Heart left ventricle (tissue), 16 donors: Measurements from ENCODE around the gene TRIM4. TPM values are rescaled to one million over a fixed set of nuclear protein-coding genes. Genes with fewer than 3 reads are reported as not detected.
"Not testable (repeated sequence)": the region's sequence is repeated elsewhere in the genome, so short reads cannot be mapped to it uniquely, and the experiment has no call there.

Experiments used
- ATAC-seq, 4 donors: fragments of 200-7000 bp; cut with Tn5 transposase; one replicate each; pipeline ENCODE4 v1.9.1; 2020 to 2022; ENCODE audit warnings: moderate library complexity in 4 of 4, mild to moderate bottlenecking in 3 of 4, moderate number of reproducible peaks in 1 of 4
- DNase-seq, 5 donors: peaks; one replicate each; pipeline ENCODE4 v3.0.0-alpha.2; 2020
- H3K27ac ChIP-seq, 12 donors: fragments of 200-600 bp; sonication (generic) in 4 of 12; one replicate each; pipeline versions ENCODE4 v1.5.0 to v1.8.0; 2016 to 2022; ENCODE audit warnings: mild to moderate bottlenecking in 2 of 12
- H3K27me3 ChIP-seq, 9 donors: fragments of 200-600 bp; sonication (generic) in 2 of 9; one replicate each; pipeline versions ENCODE4 v1.5.1 to v1.8.0; 2016 to 2022; ENCODE audit warnings: mild to moderate bottlenecking in 3 of 9
- H3K36me3 ChIP-seq, 9 donors: fragments of 200-600 bp; sonication (generic) in 2 of 9; one replicate each; pipeline versions ENCODE4 v1.5.0 to v1.8.0; 2018 to 2022; ENCODE audit warnings: mild to moderate bottlenecking in 2 of 9
- H3K4me1 ChIP-seq, 12 donors: fragments of 200-600 bp; sonication (generic) in 4 of 12; one replicate each; pipeline versions ENCODE4 v1.5.0 to v1.8.0; 2016 to 2022; ENCODE audit warnings: mild to moderate bottlenecking in 3 of 12
- H3K4me3 ChIP-seq, 12 donors: fragments of 200-600 bp; sonication (generic) in 4 of 12; one replicate each; pipeline versions ENCODE4 v1.5.0 to v1.8.0; 2017 to 2022; ENCODE audit warnings: mild to moderate bottlenecking in 9 of 12, moderate library complexity in 4 of 12
- H3K9me3 ChIP-seq, 12 donors: fragments of 200-600 bp; sonication (generic) in 4 of 12; one replicate each; pipeline versions ENCODE4 v1.5.0 to v1.8.0; 2016 to 2022; ENCODE audit warnings: mild to moderate bottlenecking in 1 of 12
- POLR2A ChIP-seq, 2 donors: fragments of 450-650 bp; IDR thresholded peaks; one replicate each; pipeline ENCODE4 v1.6.1; 2017; ENCODE audit warnings: antibody characterized with exemption in 2 of 2, mild to moderate bottlenecking in 2 of 2, moderate library complexity in 2 of 2
- WGBS, 4 donors: extraction: QIAGEN DNeasy Blood & Tissue Kit in 2 of 4; methylation state at CpG; one replicate each; pipeline versions ENCODE4 v1.1.5 to v1.1.7; 2013 to 2018; 5-methylcytosine and 5-hydroxymethylcytosine counted together
- intact Hi-C, 10 donors: fragments of 100-400 bp; cut with DNase I; formaldehyde crosslinking; loops; one replicate each; pipeline versions ENCODE4 v1.11.1 to v1.14.2; 2022
- polyA plus RNA-seq, 2 donors: library from polyadenylated mRNA; stranded (reverse); fragments of 200-250 nt; gene quantifications; one replicate each; pipeline ENCODE4 v1.2.3, GENCODE V29; 2013
- total RNA-seq, 9 donors: library from RNA; depleted of rRNA in 2 of 9; stranded (reverse); fragments of >200 nt in 2 of 9; fragmentation: NEBNext Ultra II Directional in 3 of 9; extraction: Animal tissue kit (Norgen Biotek cat#: 25700) in 3 of 9; gene quantifications; one replicate each; pipeline versions ENCODE4 v1.1.0 to v1.2.4, GENCODE V29; 2016 to 2023
- TF ChIP-seq, protein P1 (sequence below), 12 donors: fragments of 200-600 bp; sonication (generic) in 4 of 12; IDR thresholded peaks; one replicate each; pipeline versions ENCODE4 v1.5.0 to v1.8.0; 2018 to 2022; ENCODE audit warnings: antibody characterized with exemption in 12 of 12, mild to moderate bottlenecking in 5 of 12
- donor health status: ischemic (EF 13 %, LVEDD 7.1; RV severe dilation, severe dysfunction).
- donor health status: healthy with polysubstance abuse.
- donor health status: DM: no; HTN: yes; CAD: no.
- donor health status: DM: no; HTN: no; CAD: no.
- donor health status: ischemic (EF 25% LVEDD 6.9; RV normal size, moderate dysfunction).
- donor health status: ischemic (EF 25% LVEDD 5.7; RV mildly dilated, moderate dysfunction).
- donor health status: healthy.
- donor health status: DM: yes; HTN: yes; CAD: no.
- donor health status: ischemic (EF 35%, LVEDD 5.7; RV mildly dilated, moderate dysfunction).
- donor health status: nonischemic (EF 11% LVEDD 7.7; RV severe dilation, severe dysfunction).
- donor health status: DM: yes; HTN: yes; CAD: no.
- donor health status: PGD.
- donor health status: ischemic (EF 29% LVEDD 5.4; RV normal size, mild dysfunction).
- donor health status: nonischemic (EF 23%, LVEDD 6.1; RV moderate dilation, normal function).

TRIM4 gene
- total and polyA plus RNA-seq, 11 donors: 4.7 to 13.5 (median 6.9) TPM

DNA sequence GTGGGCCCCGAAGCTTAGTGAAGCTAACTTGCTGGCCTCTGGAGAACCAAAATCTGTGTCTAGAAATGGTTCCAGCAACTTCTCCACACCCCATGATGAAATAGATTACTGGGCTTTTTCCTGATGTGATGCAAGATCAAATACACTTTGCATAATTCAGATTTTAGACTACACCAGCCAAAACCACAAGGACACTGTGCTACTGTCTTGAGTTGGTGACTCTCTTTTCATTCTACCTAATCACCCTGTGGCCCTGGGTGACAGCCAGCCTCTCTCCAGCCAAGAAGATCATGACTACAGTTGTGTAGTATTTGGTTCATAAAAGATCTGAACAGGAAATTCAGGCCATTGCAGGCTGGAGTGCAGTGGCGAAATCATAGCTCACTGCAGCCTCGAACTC, 34.3 kb upstream of the TRIM4 start:
- Histone ChIP-seq H3K36me3 (no peaks in the 10 kb centered on the region), H3K9me3 (peaks cover 0 to 7% (median 0%) of the 10 kb centered on the region in 12 donors), H3K27me3 (peaks cover 0 to 14% (median 0%) of the 10 kb centered on the region in 9 donors), H3K4me1 (no peaks in the 10 kb centered on the region), H3K27ac (no peak overlapping the region), H3K4me3 (no peak overlapping the region)
- ATAC-seq (peak in 2 of 4 donors; percentile 24 to 62), DNase-seq (no peak)
- intact Hi-C loops: no loop called here
- WGBS, 4 donors: 67 to 76% (median 70%) methylated on average over 3 of the region's 3 CpGs
- TF ChIP-seq, protein P1, sequence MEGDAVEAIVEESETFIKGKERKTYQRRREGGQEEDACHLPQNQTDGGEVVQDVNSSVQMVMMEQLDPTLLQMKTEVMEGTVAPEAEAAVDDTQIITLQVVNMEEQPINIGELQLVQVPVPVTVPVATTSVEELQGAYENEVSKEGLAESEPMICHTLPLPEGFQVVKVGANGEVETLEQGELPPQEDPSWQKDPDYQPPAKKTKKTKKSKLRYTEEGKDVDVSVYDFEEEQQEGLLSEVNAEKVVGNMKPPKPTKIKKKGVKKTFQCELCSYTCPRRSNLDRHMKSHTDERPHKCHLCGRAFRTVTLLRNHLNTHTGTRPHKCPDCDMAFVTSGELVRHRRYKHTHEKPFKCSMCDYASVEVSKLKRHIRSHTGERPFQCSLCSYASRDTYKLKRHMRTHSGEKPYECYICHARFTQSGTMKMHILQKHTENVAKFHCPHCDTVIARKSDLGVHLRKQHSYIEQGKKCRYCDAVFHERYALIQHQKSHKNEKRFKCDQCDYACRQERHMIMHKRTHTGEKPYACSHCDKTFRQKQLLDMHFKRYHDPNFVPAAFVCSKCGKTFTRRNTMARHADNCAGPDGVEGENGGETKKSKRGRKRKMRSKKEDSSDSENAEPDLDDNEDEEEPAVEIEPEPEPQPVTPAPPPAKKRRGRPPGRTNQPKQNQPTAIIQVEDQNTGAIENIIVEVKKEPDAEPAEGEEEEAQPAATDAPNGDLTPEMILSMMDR (IDR thresholded peaks at IDR 0.05): no peak
- TF ChIP-seq POLR2A (IDR thresholded peaks at IDR 0.05): no peak

DNA sequence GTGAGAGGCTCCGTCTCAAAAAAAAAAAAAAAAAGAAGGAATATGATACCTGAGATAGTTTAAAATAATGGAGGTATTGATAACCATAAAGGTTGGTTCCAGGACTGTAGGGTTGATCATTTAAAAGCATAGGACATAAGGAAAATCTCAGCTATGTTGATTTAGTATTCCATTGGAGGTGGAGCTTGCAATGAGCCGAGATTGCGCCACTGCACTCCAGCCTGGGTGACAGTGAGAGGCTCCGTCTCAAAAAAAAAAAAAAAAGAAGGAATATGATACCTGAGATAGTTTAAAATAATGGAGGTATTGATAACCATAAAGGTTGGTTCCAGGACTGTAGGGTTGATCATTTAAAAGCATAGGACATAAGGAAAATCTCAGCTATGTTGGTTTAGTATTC, 33.3 kb upstream of the TRIM4 start:
- WGBS, 4 donors: 77 to 89% (median 81%) methylated on average over 4 of the region's 4 CpGs
- DNase-seq, H3K4me3 ChIP-seq, H3K9me3 ChIP-seq, ATAC-seq, intact Hi-C loops, H3K36me3 ChIP-seq, H3K4me1 ChIP-seq, H3K27ac ChIP-seq, H3K27me3 ChIP-seq: not testable (repeated sequence)

DNA sequence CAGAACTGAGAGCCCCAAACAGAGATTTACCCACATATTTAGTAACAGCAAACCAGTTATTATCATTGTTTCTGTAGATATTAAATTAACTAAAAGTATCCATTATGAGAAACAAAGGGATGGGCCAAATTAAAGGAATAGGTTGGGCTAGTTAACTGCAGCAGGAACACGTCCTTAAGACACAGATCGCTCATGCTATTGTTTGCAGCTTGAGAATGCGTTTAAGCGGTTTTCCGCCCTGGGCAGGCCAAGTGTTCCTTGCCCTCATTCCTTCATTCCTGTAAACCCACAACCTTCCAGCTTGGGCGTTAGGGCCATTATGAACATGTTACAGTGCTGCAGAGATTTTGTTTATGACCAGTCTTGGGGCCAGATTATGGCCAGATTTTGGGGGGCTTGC, 31.5 kb upstream of the TRIM4 start:
- 87 to 91% (median 88%) methylated on average over 6 of the region's 6 CpGs for WGBS, 4 donors
- intact Hi-C loops, ATAC-seq, H3K27ac ChIP-seq, H3K4me1 ChIP-seq, H3K9me3 ChIP-seq, DNase-seq, H3K27me3 ChIP-seq, H3K4me3 ChIP-seq, H3K36me3 ChIP-seq: not testable (repeated sequence)

- H3K36me3 ChIP-seq: no peaks in the 10 kb centered on the region
- H3K27me3 ChIP-seq: peaks cover 0 to 6% (median 0%) of the 10 kb centered on the region in 9 donors
- H3K9me3 ChIP-seq: peaks cover 0 to 7% (median 0%) of the 10 kb centered on the region in 12 donors
- ATAC-seq (no peak), DNase-seq (no peak)
- 48 to 57% (median 55%) methylated on average over 3 of the region's 3 CpGs for WGBS, 4 donors
- H3K4me1 ChIP-seq: no peaks in the 10 kb centered on the region
- TF ChIP-seq, protein P1 (IDR thresholded peaks at IDR 0.05): peak; percentile 18 to 55 (median 39)
- TF ChIP-seq POLR2A (IDR thresholded peaks at IDR 0.05): no peak
- H3K27ac ChIP-seq: no peak overlapping the region
- no peak overlapping the region for H3K4me3 ChIP-seq
- intact Hi-C loops: no loop called here
Observed at GRCh38 chr7:99949645-99950228, 30.4 kb upstream of the TRIM4 start.

DNA sequence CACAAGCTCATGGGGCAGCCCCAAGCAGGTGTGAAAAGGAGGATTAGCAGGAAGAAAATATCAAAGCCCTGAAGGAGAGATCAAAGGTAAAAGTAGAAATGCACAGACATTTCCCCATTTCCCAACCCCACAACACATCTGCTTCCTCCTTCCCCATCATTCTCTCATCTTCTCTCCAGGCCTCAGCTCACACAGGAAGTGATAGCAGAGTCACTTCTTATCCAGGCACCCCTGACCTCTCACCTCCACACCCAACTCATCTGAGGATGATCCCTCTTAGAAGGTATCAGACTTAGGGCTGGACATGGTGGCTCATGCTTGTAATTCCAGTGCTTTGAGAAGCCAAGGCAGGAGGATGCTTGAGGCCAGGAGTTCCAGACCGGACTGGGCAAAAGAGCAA, 28.3 kb upstream of the TRIM4 start:
- intact Hi-C loops: no loop called here
- H3K27ac ChIP-seq: no peak overlapping the region
- DNase-seq (no peak), ATAC-seq (no peak)
- H3K4me1 ChIP-seq: no peaks in the 10 kb centered on the region
- 67 to 76% (median 72%) methylated on average over 1 of the region's 1 CpG for WGBS, 4 donors
- H3K9me3 ChIP-seq: peaks cover 0 to 7% (median 0%) of the 10 kb centered on the region in 12 donors
- H3K27me3 ChIP-seq: peaks cover 0 to 6% (median 0%) of the 10 kb centered on the region in 9 donors
- no peaks in the 10 kb centered on the region for H3K36me3 ChIP-seq
- H3K4me3 ChIP-seq: no peak overlapping the region
- TF ChIP-seq POLR2A (IDR thresholded peaks at IDR 0.05): no peak
- TF ChIP-seq, protein P1 (IDR thresholded peaks at IDR 0.05): no peak
